HEK293T (cell line): ENCODE data around the gene PLCZ1.

ENCODE experiments used
- CTCF ChIA-PET: fragments of 350-600 bp; formaldehyde crosslinking; extraction: SDS; loops from one replicate; lab custom pipeline; 2021; ENCODE audit warnings: antibody characterized with exemption, inconsistent platforms; lab: Yijun Ruan, JAX
- POLR2A ChIA-PET: fragments of 350-600 bp; formaldehyde crosslinking; extraction: SDS; loops from one replicate; lab custom pipeline; 2020; ENCODE audit warnings: antibody characterized with exemption, inconsistent platforms; lab: Yijun Ruan, JAX
- DNase-seq: peaks from one replicate; pipeline ENCODE4 v3.0.0; 2012; ENCODE audit warnings: mixed read lengths; ENCODE audit errors: extremely low spot score
- ARNT ChIP-seq: fragments of 450-650 bp; IDR thresholded peaks from 2 replicates; pipeline ENCODE4 v1.6.1; 2017; ENCODE audit warnings: mild to moderate bottlenecking
- BHLHE40 ChIP-seq: fragments of 450-650 bp; IDR thresholded peaks from 2 replicates; pipeline ENCODE4 v1.6.1; 2016; ENCODE audit warnings: mild to moderate bottlenecking, moderate library complexity, borderline replicate concordance
- CTBP1 ChIP-seq: fragments of 450-650 bp; IDR thresholded peaks from 2 replicates; pipeline ENCODE4 v1.6.1; 2016; ENCODE audit warnings: borderline replicate concordance
- ELF4 ChIP-seq: fragments of 450-650 bp; IDR thresholded peaks from 2 replicates; pipeline ENCODE4 v1.6.1; 2017; ENCODE audit warnings: antibody characterized with exemption
- FOXA1 ChIP-seq: fragments of 450-650 bp; IDR thresholded peaks from 2 replicates; pipeline ENCODE4 v1.6.1; 2016; ENCODE audit warnings: mild to moderate bottlenecking
- FOXK2 ChIP-seq: fragments of 450-650 bp; IDR thresholded peaks from 2 replicates; pipeline ENCODE4 v1.6.1; 2016; ENCODE audit warnings: mild to moderate bottlenecking
- FOXM1 ChIP-seq: fragments of 450-650 bp; IDR thresholded peaks from 2 replicates; pipeline ENCODE4 v1.6.1; 2017; ENCODE audit warnings: mild to moderate bottlenecking, borderline replicate concordance
- HDGF ChIP-seq: fragments of 450-650 bp; IDR thresholded peaks from 2 replicates; pipeline ENCODE4 v1.6.1; 2017; ENCODE audit warnings: antibody characterized with exemption, borderline replicate concordance
- L3MBTL2 ChIP-seq: fragments of 450-650 bp; conservative IDR thresholded peaks from 2 replicates; pipeline ENCODE4 v1.6.1; 2016; ENCODE audit warnings: mild to moderate bottlenecking
- LEF1 ChIP-seq: fragments of 450-650 bp; IDR thresholded peaks from 2 replicates; pipeline ENCODE4 v1.6.1; 2017; ENCODE audit warnings: mild to moderate bottlenecking, borderline replicate concordance
- NFRKB ChIP-seq: fragments of 450-650 bp; IDR thresholded peaks from 2 replicates; pipeline ENCODE4 v1.6.1; 2016; ENCODE audit warnings: mild to moderate bottlenecking, moderate library complexity
- PKNOX1 ChIP-seq: fragments of 450-650 bp; IDR thresholded peaks from 2 replicates; pipeline ENCODE4 v1.6.1; 2016
- SP1 ChIP-seq: fragments of 450-650 bp; IDR thresholded peaks from 2 replicates; pipeline ENCODE4 v1.6.1; 2017
- SUZ12 ChIP-seq: fragments of 450-650 bp; IDR thresholded peaks from 2 replicates; pipeline ENCODE4 v1.6.1; 2016; ENCODE audit warnings: mild to moderate bottlenecking
- TARDBP ChIP-seq: fragments of 450-650 bp; IDR thresholded peaks from 2 replicates; pipeline ENCODE4 v1.6.1; 2016
- ZNF384 ChIP-seq: fragments of 450-650 bp; IDR thresholded peaks from 2 replicates; pipeline ENCODE4 v1.6.1; 2016

Gene PLCZ1

GRCh38 chr12:18689771-18690170 is 48.0 kb downstream of the PLCZ1 start:
- TF ChIP-seq FOXM1 (no peak), SUZ12 (no peak), BHLHE40 (no peak), CTBP1 (no peak), ZNF384 (no peak), SP1 (no peak), FOXK2 (no peak), LEF1 (no peak), ELF4 (no peak), HDGF (no peak), NFRKB (no peak), TARDBP (no peak), L3MBTL2 (no peak), PKNOX1 (no peak), FOXA1 (no peak), ARNT (no peak)
- no peak for DNase-seq
- CTCF ChIA-PET = no interaction called here
- POLR2A ChIA-PET = no interaction called here

GRCh38 chr12:18684430-18684829 is 53.4 kb downstream of the PLCZ1 start:
- ChIA-PET POLR2A (no interaction called here), CTCF (no interaction called here)
- no peak for DNase-seq
- TF ChIP-seq FOXK2 (no peak), L3MBTL2 (no peak), ZNF384 (no peak), FOXA1 (no peak), ELF4 (no peak), CTBP1 (no peak), BHLHE40 (no peak), NFRKB (no peak), ARNT (no peak)

GRCh38 chr12:18683327-18684013 is 54.3 kb downstream of the PLCZ1 start:
- TF ChIP-seq HDGF (no peak), ZNF384 (no peak), PKNOX1 (no peak), CTBP1 (no peak), FOXM1 (no peak), ELF4 (no peak), LEF1 (no peak), FOXK2 (no peak), NFRKB (no peak), SUZ12 (no peak), TARDBP (no peak), FOXA1 (no peak), BHLHE40 (no peak), L3MBTL2 (no peak), ARNT (no peak), SP1 (no peak)
- no peak for DNase-seq
- POLR2A ChIA-PET = no interaction called here
- CTCF ChIA-PET = no interaction called here

- TF ChIP-seq LEF1 (no peak), PKNOX1 (no peak), FOXK2 (no peak), SUZ12 (no peak), CTBP1 (no peak), L3MBTL2 (no peak), NFRKB (no peak), HDGF (no peak), SP1 (no peak), ELF4 (no peak), FOXM1 (no peak), ZNF384 (no peak)
- POLR2A ChIA-PET = no interaction called here
- CTCF ChIA-PET = no interaction called here
- no peak for DNase-seq
Observed at GRCh38 chr12:18681818-18682217, 56.0 kb downstream of the PLCZ1 start.

GRCh38 chr12:18676996-18677588 is 60.7 kb downstream of the PLCZ1 start:
- CTCF ChIA-PET = no interaction called here
- POLR2A ChIA-PET = no interaction called here
- DNase-seq = no peak
- TF ChIP-seq TARDBP = no peak
- no peak for TF ChIP-seq SP1
- TF ChIP-seq SUZ12 = no peak
- TF ChIP-seq ELF4 = no peak
- no peak for TF ChIP-seq FOXM1
- TF ChIP-seq ZNF384 = no peak
- TF ChIP-seq NFRKB = no peak
- TF ChIP-seq LEF1 = no peak
- no peak for TF ChIP-seq ARNT
- no peak for TF ChIP-seq L3MBTL2
- TF ChIP-seq CTBP1 = no peak
- TF ChIP-seq PKNOX1 = no peak
- TF ChIP-seq BHLHE40 = no peak
- no peak for TF ChIP-seq FOXA1
- TF ChIP-seq HDGF = no peak
